HepG2 (cell line): ENCODE data around the gene EFHD2. TPM values are rescaled to one million over a fixed set of nuclear protein-coding genes. Genes with fewer than 3 reads are reported as not detected.

Experiments used
- ATAC-seq: fragments of 200-7000 bp; cut with Tn5 transposase; 3 replicates; pipeline ENCODE4 v1.9.1; 2020; ENCODE audit warnings: mild to moderate bottlenecking, moderate library complexity
- BruUV-seq: library from RNA; stranded (reverse); fragments of 400-500 nt; replicated peaks from 2 replicates; lab custom pipeline; 2021; lab: Mats Ljungman, UMichigan
- CTCF ChIA-PET: fragments of 300-600 bp; formaldehyde crosslinking; extraction: SDS; loops from one replicate; lab custom pipeline; 2021; ENCODE audit warnings: low total read pairs, inconsistent platforms, low intra/inter-chr PET ratio; lab: Yijun Ruan, JAX
- POLR2A ChIA-PET: fragments of 350-600 bp; sonication (Branson Sonifier 250); formaldehyde crosslinking; loops from one replicate; lab custom pipeline; 2020; ENCODE audit warnings: antibody characterized with exemption, inconsistent platforms; lab: Yijun Ruan, JAX
- DNase-seq: peaks from one replicate; pipeline ENCODE4 v3.0.0-alpha.2; 2015; ENCODE audit warnings: low spot score
- FAIRE-seq: peaks from 3 replicates; lab custom pipeline; 2011; peaks lifted over from hg19 to GRCh38; lab: Jason Lieb, UNC
- H2AFZ ChIP-seq: one replicate; pipeline ENCODE4 v1.6.1; 2011; ENCODE audit warnings: low read length, inconsistent platforms
- H3K27ac ChIP-seq: fragments of 300-600 bp; 3 replicates; pipeline ENCODE4 v1.8.0; 2011; ENCODE audit warnings: mixed run types, mild to moderate bottlenecking, mixed read lengths, low read length, inconsistent platforms; ENCODE audit not compliant: insufficient read depth; ENCODE audit errors: extremely low read length
- H3K27me3 ChIP-seq, 2 experiments: fragments of 200-600 bp in 1 of 2; 2 replicates in 1 of 2; 3 replicates in 1 of 2; pipeline versions ENCODE4 v1.6.0 to v1.8.0; 2011; ENCODE audit warnings: low read length in 2 of 2, mild to moderate bottlenecking in 2 of 2, moderate library complexity in 2 of 2, inconsistent platforms in 1 of 2; ENCODE audit not compliant: insufficient read depth in 2 of 2, control insufficient read depth in 1 of 2
- H3K36me3 ChIP-seq, 2 experiments: fragments of 200-600 bp in 1 of 2; replicated peaks in 1 of 2; 2 replicates in 1 of 2; 3 replicates in 1 of 2; pipeline versions ENCODE4 v1.5.1 to v1.8.0; 2011; ENCODE audit warnings: low read length in 2 of 2, inconsistent platforms in 1 of 2; ENCODE audit not compliant: insufficient read depth in 2 of 2, control insufficient read depth in 1 of 2
- H3K4me1 ChIP-seq: 2 replicates; pipeline ENCODE4 v1.5.1; 2012; ENCODE audit warnings: low read length, inconsistent platforms; ENCODE audit not compliant: insufficient read depth
- H3K4me2 ChIP-seq: 2 replicates; pipeline ENCODE4 v1.6.0; 2011; ENCODE audit warnings: low read depth, low read length, inconsistent platforms
- H3K4me3 ChIP-seq, 3 experiments: fragments of 200-600 bp in 1 of 3; sonication (generic), shearing (Covaris generic) in 1 of 3; replicated peaks in 1 of 3; 2 replicates each; pipeline ENCODE4 v1.5.1; 2011 to 2016; ENCODE audit warnings: low read length in 3 of 3, inconsistent platforms in 2 of 3, low read depth in 2 of 3, mild to moderate bottlenecking in 2 of 3, control low read depth in 1 of 3, mixed read lengths in 1 of 3; ENCODE audit not compliant: insufficient read depth in 1 of 3
- H3K79me2 ChIP-seq: one replicate; pipeline ENCODE4 v1.6.1; 2011; ENCODE audit warnings: low read length, inconsistent platforms; ENCODE audit not compliant: insufficient read depth
- H3K9ac ChIP-seq: 2 replicates; pipeline ENCODE4 v1.6.0; 2011; ENCODE audit warnings: mild to moderate bottlenecking, low read depth, low read length, inconsistent platforms; ENCODE audit not compliant: insufficient read depth
- H3K9me3 ChIP-seq: 2 replicates; pipeline ENCODE4 v1.5.1; 2012; ENCODE audit warnings: mild to moderate bottlenecking, low read length
- H4K20me1 ChIP-seq: 2 replicates; pipeline ENCODE4 v1.6.0; 2011; ENCODE audit warnings: inconsistent platforms, mild to moderate bottlenecking, low read length, moderate library complexity; ENCODE audit not compliant: insufficient read depth
- FIP1L1 ChIP-seq: fragments of 200-400 bp; formaldehyde crosslinking; IDR thresholded peaks from 2 replicates; pipeline ENCODE4 v1.6.1; 2018; ENCODE audit warnings: low read depth, mild to moderate bottlenecking, low read length, moderate library complexity, borderline replicate concordance; ENCODE audit not compliant: insufficient read depth
- HES4 ChIP-seq: sonication (generic); formaldehyde crosslinking; IDR thresholded peaks from 2 replicates; pipeline ENCODE4 v1.9.0; 2021; ENCODE audit warnings: mild to moderate bottlenecking, missing genetic modification reagents, borderline replicate concordance
- HMG20B ChIP-seq: conservative IDR thresholded peaks from 2 replicates; pipeline ENCODE4 v1.6.1; 2016; ENCODE audit warnings: missing genetic modification reagents, missing compliant biosample characterization
- HOXA3 ChIP-seq: sonication (generic); formaldehyde crosslinking; IDR thresholded peaks from 2 replicates; pipeline ENCODE4 v1.5.0; 2020; ENCODE audit warnings: missing genetic modification reagents
- KAT7 ChIP-seq: IDR thresholded peaks from 2 replicates; pipeline ENCODE4 v1.6.1; 2018; ENCODE audit warnings: borderline replicate concordance, missing compliant biosample characterization
- MZF1 ChIP-seq: sonication (generic); formaldehyde crosslinking; IDR thresholded peaks from 2 replicates; pipeline ENCODE4 v1.8.1; 2023; ENCODE audit warnings: mild to moderate bottlenecking, missing genetic modification reagents, borderline replicate concordance
- NR2F2 ChIP-seq: IDR thresholded peaks from 2 replicates; pipeline ENCODE4 v1.6.1; 2012; ENCODE audit warnings: low read depth, inconsistent platforms, borderline replicate concordance
- RNF2 ChIP-seq: fragments of 450-650 bp; conservative IDR thresholded peaks from 2 replicates; pipeline ENCODE4 v1.6.1; 2016; ENCODE audit warnings: low read depth
- SAFB2 ChIP-seq: sonication (generic); formaldehyde crosslinking; IDR thresholded peaks from 2 replicates; pipeline ENCODE4 v1.5.1; 2020; ENCODE audit warnings: missing genetic modification reagents, low read depth, mild to moderate bottlenecking, borderline replicate concordance
- TAF15 ChIP-seq: fragments of 200-400 bp; formaldehyde crosslinking; IDR thresholded peaks from one replicate; pipeline ENCODE4 v1.6.1; 2018; ENCODE audit warnings: mild to moderate bottlenecking, low read depth, low read length; ENCODE audit not compliant: poor library complexity, severe bottlenecking
- TSC22D2 ChIP-seq: sonication (generic); formaldehyde crosslinking; IDR thresholded peaks from 2 replicates; pipeline ENCODE4 v1.5.1; 2020; ENCODE audit warnings: missing genetic modification reagents, mild to moderate bottlenecking, borderline replicate concordance
- ZC3H13 ChIP-seq: sonication (generic); formaldehyde crosslinking; IDR thresholded peaks from 2 replicates; pipeline ENCODE4 v1.8.1; 2023; ENCODE audit warnings: mild to moderate bottlenecking, missing genetic modification reagents, moderate library complexity
- ZMYM4 ChIP-seq: sonication (generic); formaldehyde crosslinking; IDR thresholded peaks from 2 replicates; pipeline ENCODE4 v1.8.1; 2023; ENCODE audit warnings: mild to moderate bottlenecking, missing genetic modification reagents
- ZNF12 ChIP-seq: sonication (generic); formaldehyde crosslinking; IDR thresholded peaks from 2 replicates; pipeline ENCODE4 v1.5.0; 2020; ENCODE audit warnings: missing genetic modification reagents
- WGBS: methylation state at CpG from one replicate; pipeline ENCODE4 v1.1.6; 2017; ENCODE audit warnings: low lambda C conversion rate; 5-methylcytosine and 5-hydroxymethylcytosine counted together
- in situ Hi-C: cut with HindIII; loops from 2 replicates; pipeline ENCODE4 v1.10.0; 2017; ENCODE audit warnings: low pct_unique_long_range_greater_than_20kb; ENCODE audit not compliant: extremely low pct_ligation_motif_present
- intact Hi-C: fragments of 100-400 bp; cut with micrococcal nuclease; formaldehyde crosslinking; loops from one replicate; pipeline ENCODE4 v1.10.0; 2022; ENCODE audit not compliant: unreplicated experiment
- polyA plus RNA-seq, 8 experiments: library from polyadenylated mRNA; depleted of rRNA in 3 of 8; stranded (reverse) in 7 of 8; unstranded in 1 of 8; fragments of >200 nt; fragmentation: Illumina TruSeq in 4 of 8; extraction: Trizol in 4 of 8; gene quantifications; 2 replicates each; pipeline versions ENCODE4 v1.2.1 to v1.2.3, GENCODE V29; 2011 to 2016; ENCODE audit warnings: low read depth in 4 of 8, missing spikeins in 1 of 8, mixed read lengths in 1 of 8; ENCODE audit not compliant: insufficient read depth in 1 of 8
- total RNA-seq, 5 experiments: library from RNA; depleted of rRNA; stranded (reverse); fragments of >200 nt; fragmentation: Illumina TruSeq; extraction: Trizol; gene quantifications; 2 replicates each; pipeline ENCODE4 v1.2.3, GENCODE V29; 2016; ENCODE audit warnings: low read depth in 1 of 5
- TF ChIP-seq, protein P1 (sequence below): sonication (generic); formaldehyde crosslinking; conservative IDR thresholded peaks from 2 replicates; pipeline ENCODE4 v1.4.0; 2020; ENCODE audit warnings: missing genetic modification reagents
- TF ChIP-seq, protein P2 (sequence below): sonication (generic); formaldehyde crosslinking; IDR thresholded peaks from 2 replicates; pipeline ENCODE4 v1.4.0; 2020; ENCODE audit warnings: mild to moderate bottlenecking, low read depth, missing genetic modification reagents

Gene EFHD2
- total and polyA plus RNA-seq, 2 of the 13 experiments (the other 11 are each of a cell fraction or from before 2014, with no cell fraction given) = 9.4 to 12.7 TPM

DNA sequence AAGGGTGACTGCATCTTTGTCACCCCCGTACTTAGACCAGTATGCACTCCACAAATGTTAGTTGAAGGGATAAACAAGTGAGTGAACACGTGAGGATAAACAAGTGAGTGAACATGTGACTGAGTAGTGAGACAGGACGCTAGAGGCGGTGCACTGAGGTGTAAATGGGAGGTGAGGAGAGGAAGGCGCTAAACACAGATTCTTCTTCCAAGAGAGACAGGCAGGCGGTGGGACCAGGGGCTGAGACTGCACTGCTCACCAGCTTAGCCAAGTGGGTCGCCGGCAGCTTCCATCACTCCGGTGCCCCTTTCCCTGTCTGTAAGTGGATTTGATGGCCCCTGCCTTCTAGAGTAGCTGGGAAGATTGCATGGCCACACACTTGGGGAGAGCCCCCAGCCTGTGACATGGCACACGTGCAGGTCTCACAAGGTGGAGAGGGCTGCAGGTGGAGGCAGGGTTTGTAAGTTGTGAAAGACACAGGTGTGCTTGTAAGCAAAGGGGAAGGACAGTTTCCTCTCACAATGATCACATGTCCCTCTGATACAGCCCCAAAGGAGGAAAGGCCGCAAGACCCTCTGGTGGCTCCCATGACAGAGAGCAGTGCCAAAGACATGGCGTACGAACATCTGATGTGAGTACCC, 47.5 kb upstream of the EFHD2 start:
- no peak for FAIRE-seq
- no peak overlapping the region for H3K9ac ChIP-seq
- no peak for DNase-seq
- H3K9me3 ChIP-seq = no peaks in the 10 kb centered on the region
- no peak for TF ChIP-seq RNF2
- no peak for TF ChIP-seq NR2F2
- TF ChIP-seq FIP1L1 = no peak
- no peak for TF ChIP-seq HMG20B (CRISPR knock-in tag)
- TF ChIP-seq, protein P1, sequence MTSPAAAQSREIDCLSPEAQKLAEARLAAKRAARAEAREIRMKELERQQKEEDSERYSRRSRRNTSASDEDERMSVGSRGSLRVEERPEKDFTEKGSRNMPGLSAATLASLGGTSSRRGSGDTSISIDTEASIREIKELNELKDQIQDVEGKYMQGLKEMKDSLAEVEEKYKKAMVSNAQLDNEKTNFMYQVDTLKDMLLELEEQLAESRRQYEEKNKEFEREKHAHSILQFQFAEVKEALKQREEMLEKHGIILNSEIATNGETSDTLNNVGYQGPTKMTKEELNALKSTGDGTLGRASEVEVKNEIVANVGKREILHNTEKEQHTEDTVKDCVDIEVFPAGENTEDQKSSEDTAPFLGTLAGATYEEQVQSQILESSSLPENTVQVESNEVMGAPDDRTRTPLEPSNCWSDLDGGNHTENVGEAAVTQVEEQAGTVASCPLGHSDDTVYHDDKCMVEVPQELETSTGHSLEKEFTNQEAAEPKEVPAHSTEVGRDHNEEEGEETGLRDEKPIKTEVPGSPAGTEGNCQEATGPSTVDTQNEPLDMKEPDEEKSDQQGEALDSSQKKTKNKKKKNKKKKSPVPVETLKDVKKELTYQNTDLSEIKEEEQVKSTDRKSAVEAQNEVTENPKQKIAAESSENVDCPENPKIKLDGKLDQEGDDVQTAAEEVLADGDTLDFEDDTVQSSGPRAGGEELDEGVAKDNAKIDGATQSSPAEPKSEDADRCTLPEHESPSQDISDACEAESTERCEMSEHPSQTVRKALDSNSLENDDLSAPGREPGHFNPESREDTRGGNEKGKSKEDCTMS (CRISPR knock-in tag) = no peak
- TF ChIP-seq TAF15 = no peak
- TF ChIP-seq, protein P2, sequence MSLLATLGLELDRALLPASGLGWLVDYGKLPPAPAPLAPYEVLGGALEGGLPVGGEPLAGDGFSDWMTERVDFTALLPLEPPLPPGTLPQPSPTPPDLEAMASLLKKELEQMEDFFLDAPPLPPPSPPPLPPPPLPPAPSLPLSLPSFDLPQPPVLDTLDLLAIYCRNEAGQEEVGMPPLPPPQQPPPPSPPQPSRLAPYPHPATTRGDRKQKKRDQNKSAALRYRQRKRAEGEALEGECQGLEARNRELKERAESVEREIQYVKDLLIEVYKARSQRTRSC (CRISPR knock-in tag) = no peak
- TF ChIP-seq KAT7 (CRISPR knock-in tag) = no peak
- no peak for TF ChIP-seq HES4 (CRISPR knock-in tag)
- TF ChIP-seq SAFB2 (CRISPR knock-in tag) = no peak
- TF ChIP-seq ZC3H13 (CRISPR knock-in tag) = no peak
- TF ChIP-seq TSC22D2 (CRISPR knock-in tag) = no peak
- TF ChIP-seq ZMYM4 (CRISPR knock-in tag) = no peak
- no peak for TF ChIP-seq MZF1
- no peak for TF ChIP-seq ZNF12 (CRISPR knock-in tag)
- no peak for TF ChIP-seq HOXA3 (CRISPR knock-in tag)
- TF ChIP-seq, all 625 proteins: peak for 0
- Histone ChIP-seq H2AFZ (no peak overlapping the region), H3K79me2 (no peaks in the 10 kb centered on the region), H3K4me3 (no peak overlapping the region), H3K4me1 (peaks cover 64% of the 10 kb centered on the region), H4K20me1 (no peaks in the 10 kb centered on the region), H3K36me3 (no peaks in the 10 kb centered on the region), H3K4me2 (no peak overlapping the region), H3K27ac (no peak overlapping the region), H3K27me3 (no peaks in the 10 kb centered on the region)
- CTCF ChIA-PET = no interaction called here
- BruUV-seq = no TSS peak
- in situ Hi-C loops (no loop called here), intact Hi-C loops (no loop called here)
- ATAC-seq = no peak
- 79% methylated on average over 11 of the region's 13 CpGs for WGBS
- POLR2A ChIA-PET = no interaction called here
